Mesenchymal stem cell (in vitro differentiated cells and primary cell): Measurements from ENCODE around the gene LEMD3.

Experiments used
- DNase-seq: peaks from one replicate; pipeline ENCODE4 v3.0.0-alpha.2; 2013
- H2AFZ ChIP-seq: one replicate; pipeline ENCODE4 v1.6.1; 2013; ENCODE audit warnings: low read depth, mild to moderate bottlenecking, control low read depth, inconsistent platforms, low read length, moderate library complexity
- H2AK5ac ChIP-seq: 2 replicates; pipeline ENCODE4 v1.6.1; 2013; ENCODE audit warnings: low read length, moderate library complexity, mild to moderate bottlenecking, inconsistent platforms; ENCODE audit not compliant: severe bottlenecking
- H2BK120ac ChIP-seq: one replicate; pipeline ENCODE4 v1.6.1; 2013; ENCODE audit warnings: low read depth, mild to moderate bottlenecking, inconsistent platforms, low read length, moderate library complexity
- H2BK12ac ChIP-seq, 2 experiments: one replicate each; pipeline ENCODE4 v1.6.1; 2013; ENCODE audit warnings: inconsistent platforms in 2 of 2, low read length in 2 of 2, mild to moderate bottlenecking in 2 of 2, moderate library complexity in 2 of 2, control low read depth in 1 of 2
- H2BK15ac ChIP-seq: one replicate; pipeline ENCODE4 v1.6.1; 2013; ENCODE audit warnings: mild to moderate bottlenecking, low read depth, inconsistent platforms; ENCODE audit not compliant: poor library complexity, severe bottlenecking
- H2BK5ac ChIP-seq: 2 replicates; pipeline ENCODE4 v1.6.1; 2013; ENCODE audit warnings: low read depth, mild to moderate bottlenecking, low read length, control low read depth, inconsistent platforms; ENCODE audit not compliant: poor library complexity, severe bottlenecking
- H3K14ac ChIP-seq, 2 experiments: one replicate each; pipeline ENCODE4 v1.6.1; 2013; ENCODE audit warnings: inconsistent platforms in 2 of 2, low read length in 2 of 2, control low read depth in 1 of 2, mild to moderate bottlenecking in 1 of 2, moderate library complexity in 1 of 2
- H3K18ac ChIP-seq, 2 experiments: one replicate each; pipeline ENCODE4 v1.6.1; 2013; ENCODE audit warnings: inconsistent platforms in 2 of 2, low read length in 2 of 2, control low read depth in 1 of 2, low read depth in 1 of 2, mild to moderate bottlenecking in 1 of 2
- H3K23ac ChIP-seq, 2 experiments: one replicate each; pipeline ENCODE4 v1.6.1; 2013; ENCODE audit warnings: inconsistent platforms in 2 of 2, low read length in 2 of 2, mild to moderate bottlenecking in 2 of 2, moderate library complexity in 2 of 2, control low read depth in 1 of 2
- H3K27ac ChIP-seq: 2 replicates; pipeline ENCODE4 v1.5.1; 2013; ENCODE audit warnings: mild to moderate bottlenecking, moderate library complexity, low read length, control low read depth, inconsistent platforms; ENCODE audit not compliant: poor library complexity, severe bottlenecking
- H3K27me3 ChIP-seq, 2 experiments: 2 replicates each; pipeline versions ENCODE4 v1.6.1 to v1.7.0; 2013; ENCODE audit warnings: low read length in 2 of 2, mild to moderate bottlenecking in 2 of 2, moderate library complexity in 2 of 2, control low read depth in 1 of 2, inconsistent platforms in 1 of 2; ENCODE audit not compliant: control insufficient read depth in 1 of 2, insufficient read depth in 1 of 2
- H3K36me3 ChIP-seq, 2 experiments: 2 replicates each; pipeline versions ENCODE4 v1.6.1 to v1.7.0; 2013; ENCODE audit warnings: low read length in 2 of 2, control low read depth in 1 of 2, inconsistent platforms in 1 of 2, low read depth in 1 of 2, mild to moderate bottlenecking in 1 of 2; ENCODE audit not compliant: insufficient read depth in 2 of 2, control insufficient read depth in 1 of 2
- H3K4ac ChIP-seq, 2 experiments: one replicate each; pipeline ENCODE4 v1.6.1; 2013; ENCODE audit warnings: inconsistent platforms in 2 of 2, low read length in 2 of 2, mild to moderate bottlenecking in 2 of 2, moderate library complexity in 2 of 2, control low read depth in 1 of 2, low read depth in 1 of 2
- H3K4me1 ChIP-seq: 2 replicates; pipeline ENCODE4 v1.6.1; 2013; ENCODE audit warnings: low read depth, low read length, control low read depth; ENCODE audit not compliant: control insufficient read depth, insufficient read depth
- H3K4me2 ChIP-seq: 2 replicates; pipeline ENCODE4 v1.6.1; 2013; ENCODE audit warnings: low read length, mild to moderate bottlenecking, inconsistent platforms; ENCODE audit not compliant: poor library complexity, severe bottlenecking
- H3K4me3 ChIP-seq, 2 experiments: 2 replicates each; pipeline versions ENCODE4 v1.5.1 to v1.7.0; 2013; ENCODE audit warnings: low read length in 2 of 2, mild to moderate bottlenecking in 2 of 2, control low read depth in 1 of 2, low read depth in 1 of 2; ENCODE audit not compliant: insufficient read depth in 1 of 2
- H3K79me1 ChIP-seq: replicated peaks from 2 replicates; pipeline ENCODE4 v1.6.1; 2013; ENCODE audit warnings: mild to moderate bottlenecking, control low read depth, low read length, inconsistent platforms; ENCODE audit not compliant: poor library complexity, severe bottlenecking
- H3K9ac ChIP-seq: 2 replicates; pipeline ENCODE4 v1.7.0; 2013; ENCODE audit warnings: mild to moderate bottlenecking, low read length, moderate library complexity
- H3K9me3 ChIP-seq: 2 replicates; pipeline ENCODE4 v1.7.0; 2013; ENCODE audit warnings: mild to moderate bottlenecking, low read length; ENCODE audit not compliant: control insufficient read depth
- H4K8ac ChIP-seq: one replicate; pipeline ENCODE4 v1.6.1; 2013; ENCODE audit warnings: inconsistent platforms, mild to moderate bottlenecking, low read length, moderate library complexity
- H4K91ac ChIP-seq: one replicate; pipeline ENCODE4 v1.6.1; 2013; ENCODE audit warnings: mild to moderate bottlenecking, low read length, inconsistent platforms
- WGBS: methylation state at CpG from one replicate; pipeline ENCODE4 v1.1.7; 2013; ENCODE audit warnings: mixed read lengths; 5-methylcytosine and 5-hydroxymethylcytosine counted together

LEMD3 gene

DNA sequence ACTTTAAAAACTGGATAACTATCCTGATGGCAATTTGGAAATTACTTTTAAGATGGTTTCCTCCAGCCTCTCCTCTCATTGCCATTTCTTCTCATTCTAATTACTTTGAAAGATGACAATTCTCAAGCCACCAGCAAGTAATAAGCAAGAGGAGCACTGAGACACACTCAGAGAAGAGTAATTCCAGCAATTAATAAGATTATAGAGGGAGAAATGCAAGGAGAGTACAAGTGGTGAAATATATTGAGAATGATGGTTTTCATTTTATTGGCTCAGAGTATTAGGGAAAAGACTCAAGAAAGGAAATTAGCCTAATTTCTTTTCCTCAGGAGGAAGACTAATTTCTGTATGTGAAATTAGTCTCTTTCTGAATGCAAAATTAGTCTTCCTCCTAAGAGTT, 88.6 kb downstream of the LEMD3 start:
- H3K9me3 ChIP-seq: no peaks in the 10 kb centered on the region

DNA sequence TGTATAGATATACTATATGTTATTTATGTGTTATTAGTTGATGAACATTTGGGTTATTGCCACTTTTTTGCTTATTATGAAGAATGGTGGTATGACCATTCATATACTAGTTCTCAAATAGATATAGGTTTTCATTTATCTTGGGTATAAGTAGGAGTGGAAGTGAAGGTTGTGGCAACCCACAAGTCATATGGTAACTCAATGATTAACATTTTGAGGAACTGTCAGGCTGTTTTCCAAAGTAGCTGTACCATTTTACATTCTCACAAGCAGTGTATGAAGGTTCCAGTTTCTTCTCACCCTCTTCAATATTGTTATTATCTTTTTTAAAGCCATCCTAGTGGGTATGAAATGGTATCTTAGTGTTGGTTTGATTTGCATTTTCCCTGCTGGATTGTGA, 90.1 kb downstream of the LEMD3 start:
- Histone ChIP-seq H3K18ac (no peak overlapping the region), H3K36me3 (no peaks in the 10 kb centered on the region), H4K91ac (no peak overlapping the region), H3K9ac (no peak overlapping the region), H2AFZ (no peak overlapping the region), H3K27me3 (no peaks in the 10 kb centered on the region), H2BK120ac (no peak overlapping the region), H2BK12ac (no peak overlapping the region), H4K8ac (no peak overlapping the region), H3K9me3 (no peaks in the 10 kb centered on the region), H3K4me2 (no peak overlapping the region), H3K27ac (no peak overlapping the region), H3K4me3 (no peak overlapping the region), H3K79me1 (no peaks in the 10 kb centered on the region), H2BK5ac (no peak overlapping the region), H3K14ac (no peak overlapping the region), H3K4me1 (no peaks in the 10 kb centered on the region), H3K4ac (no peak overlapping the region), H2AK5ac (no peak overlapping the region), H3K23ac (no peak overlapping the region), H2BK15ac (no peak overlapping the region)
- DNase-seq: no peak

More for the DNA sequence above, 88.6 kb downstream of the LEMD3 start:
- Histone ChIP-seq H2BK12ac (no peak overlapping the region), H2BK5ac (no peak overlapping the region), H4K8ac (no peak overlapping the region), H3K4me2 (no peak overlapping the region), H3K9ac (no peak overlapping the region), H3K23ac (no peak overlapping the region), H3K4me1 (no peaks in the 10 kb centered on the region), H3K18ac (no peak overlapping the region), H3K27me3 (no peaks in the 10 kb centered on the region), H3K4ac (no peak overlapping the region), H2AK5ac (no peak overlapping the region), H3K79me1 (no peaks in the 10 kb centered on the region), H3K36me3 (no peaks in the 10 kb centered on the region), H2AFZ (no peak overlapping the region), H3K4me3 (no peak overlapping the region), H4K91ac (no peak overlapping the region), H2BK15ac (no peak overlapping the region), H2BK120ac (no peak overlapping the region), H3K14ac (no peak overlapping the region), H3K27ac (no peak overlapping the region)
- no peak for DNase-seq

DNA sequence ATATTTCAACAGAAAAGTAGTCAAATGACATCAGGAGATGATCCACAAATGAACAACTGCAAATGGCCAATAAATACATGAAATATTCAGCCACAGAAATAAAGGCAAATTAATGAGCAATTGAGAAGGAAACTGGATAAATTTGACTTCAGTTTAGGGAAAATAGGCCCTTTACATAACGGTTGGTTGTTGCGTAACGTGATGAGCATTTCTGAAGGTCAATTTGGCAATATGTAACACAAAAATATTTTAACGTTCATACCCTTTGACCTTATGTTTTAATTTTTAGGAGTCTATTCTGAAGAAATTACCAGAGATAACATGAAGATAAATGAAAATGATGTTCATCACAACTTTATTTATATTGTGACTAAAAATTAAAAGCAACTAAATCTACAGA, 94.4 kb downstream of the LEMD3 start:
- no peaks in the 10 kb centered on the region for H3K36me3 ChIP-seq
- no peak overlapping the region for H3K4me2 ChIP-seq
- H2AFZ ChIP-seq: no peak overlapping the region
- no peaks in the 10 kb centered on the region for H3K27me3 ChIP-seq
- H2BK15ac ChIP-seq: no peak overlapping the region
- H3K4me3 ChIP-seq: no peak overlapping the region
- H3K23ac ChIP-seq: no peak overlapping the region
- no peaks in the 10 kb centered on the region for H3K9me3 ChIP-seq
- H2BK120ac ChIP-seq: no peak overlapping the region
- H4K8ac ChIP-seq: no peak overlapping the region
- no peak overlapping the region for H2BK5ac ChIP-seq
- H2BK12ac ChIP-seq: no peak overlapping the region
- WGBS: no CpG with 5 or more reads among the region's 4 CpGs
- H3K79me1 ChIP-seq: no peaks in the 10 kb centered on the region
- no peak overlapping the region for H3K4ac ChIP-seq
- no peak overlapping the region for H3K18ac ChIP-seq
- no peak overlapping the region for H2AK5ac ChIP-seq
- no peak overlapping the region for H3K14ac ChIP-seq
- no peak overlapping the region for H3K9ac ChIP-seq
- no peaks in the 10 kb centered on the region for H3K4me1 ChIP-seq
- no peak overlapping the region for H3K27ac ChIP-seq
- DNase-seq: no peak
- H4K91ac ChIP-seq: no peak overlapping the region

DNA sequence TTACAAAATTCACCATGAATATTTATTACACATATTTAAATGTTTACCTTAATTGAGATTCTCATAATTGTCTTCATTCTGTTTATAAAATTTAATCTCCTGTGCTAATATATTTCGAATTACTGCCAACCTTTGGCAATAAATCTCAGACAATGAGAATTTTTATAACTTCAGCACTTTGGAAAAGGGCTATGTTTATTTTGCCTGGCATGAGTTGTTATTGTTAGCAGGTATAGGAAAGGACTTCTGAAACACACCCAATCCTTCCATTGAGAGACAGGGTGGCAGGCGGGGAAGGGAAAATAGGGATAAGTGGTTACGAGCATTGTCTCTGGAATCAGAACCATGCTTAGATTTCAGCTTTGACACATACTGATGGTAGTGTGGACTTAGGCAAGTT, 97.0 kb downstream of the LEMD3 start:
- Histone ChIP-seq H3K27ac (no peak overlapping the region), H3K9me3 (no peaks in the 10 kb centered on the region), H2AFZ (no peak overlapping the region), H3K9ac (no peak overlapping the region), H4K91ac (no peak overlapping the region), H3K4ac (no peak overlapping the region), H3K23ac (no peak overlapping the region), H3K36me3 (no peaks in the 10 kb centered on the region), H3K4me1 (no peaks in the 10 kb centered on the region), H3K4me2 (no peak overlapping the region), H2BK120ac (no peak overlapping the region), H2AK5ac (no peak overlapping the region), H4K8ac (no peak overlapping the region), H3K4me3 (no peak overlapping the region), H3K79me1 (no peaks in the 10 kb centered on the region), H3K27me3 (no peaks in the 10 kb centered on the region), H3K18ac (no peak overlapping the region), H2BK15ac (no peak overlapping the region), H2BK5ac (no peak overlapping the region), H2BK12ac (no peak overlapping the region), H3K14ac (no peak overlapping the region)
- WGBS: no CpG with 5 or more reads among the region's 3 CpGs
- DNase-seq: no peak
